Loucy (cell line): ENCODE results near the gene CEP290.

ENCODE experiments used
- H2AFZ ChIP-seq: fragments of 200-600 bp; sonication (generic); 2 replicates; pipeline ENCODE4 v1.6.0; 2016; ENCODE audit warnings: antibody characterized with exemption, mild to moderate bottlenecking, low read length, moderate library complexity
- H3F3A ChIP-seq: fragments of 200-600 bp; 2 replicates; pipeline ENCODE4 v1.6.0; 2016; ENCODE audit warnings: antibody characterized with exemption, low read depth, mild to moderate bottlenecking
- H3K27me3 ChIP-seq: fragments of 200-600 bp; sonication (generic); 2 replicates; pipeline ENCODE4 v1.6.1; 2014; ENCODE audit warnings: low read length, mild to moderate bottlenecking; ENCODE audit not compliant: insufficient read depth, poor library complexity, severe bottlenecking
- H3K36me3 ChIP-seq: fragments of 200-600 bp; sonication (generic); 2 replicates; pipeline ENCODE4 v1.6.1; 2016; ENCODE audit warnings: low read length; ENCODE audit not compliant: insufficient read depth
- H3K4me1 ChIP-seq: fragments of 200-600 bp; sonication (generic); 2 replicates; pipeline ENCODE4 v1.5.1; 2014; ENCODE audit warnings: low read length, mild to moderate bottlenecking; ENCODE audit not compliant: insufficient read depth, poor library complexity, severe bottlenecking
- H3K4me2 ChIP-seq: fragments of 200-600 bp; sonication (generic); 2 replicates; pipeline ENCODE4 v1.6.0; 2014; ENCODE audit warnings: antibody characterized with exemption, low read length, low read depth, mild to moderate bottlenecking; ENCODE audit not compliant: poor library complexity, severe bottlenecking
- H3K4me3 ChIP-seq: fragments of 200-600 bp; sonication (generic); 2 replicates; pipeline ENCODE4 v1.5.1; 2014; ENCODE audit warnings: low read length, mild to moderate bottlenecking, mixed read lengths; ENCODE audit not compliant: poor library complexity, severe bottlenecking
- H3K79me2 ChIP-seq: fragments of 200-600 bp; sonication (generic); 2 replicates; pipeline ENCODE4 v1.6.1; 2014; ENCODE audit warnings: low read length; ENCODE audit not compliant: insufficient read depth
- H3K9ac ChIP-seq: fragments of 200-600 bp; sonication (generic); 2 replicates; pipeline ENCODE4 v1.6.0; 2014; ENCODE audit warnings: mild to moderate bottlenecking, low read depth, low read length, moderate library complexity; ENCODE audit not compliant: poor library complexity, severe bottlenecking
- H3K9me2 ChIP-seq: fragments of 200-600 bp; sonication (generic); replicated peaks from 2 replicates; pipeline ENCODE4 v1.6.1; 2016; ENCODE audit warnings: low read depth, low read length, mixed read lengths
- H3K9me3 ChIP-seq: fragments of 200-600 bp; sonication (generic); 2 replicates; pipeline ENCODE4 v1.6.1; 2014; ENCODE audit warnings: mild to moderate bottlenecking, antibody characterized with exemption, low read length, low read depth; ENCODE audit not compliant: insufficient read depth
- H4K20me1 ChIP-seq: fragments of 200-600 bp; sonication (generic); 2 replicates; pipeline ENCODE4 v1.6.0; 2014; ENCODE audit warnings: antibody characterized with exemption, low read length, mild to moderate bottlenecking; ENCODE audit not compliant: insufficient read depth, poor library complexity, severe bottlenecking
- CTCF ChIP-seq: fragments of 200-600 bp; sonication (generic); conservative IDR thresholded peaks from 2 replicates; pipeline ENCODE4 v1.5.1; 2014; ENCODE audit warnings: mild to moderate bottlenecking, antibody characterized with exemption, low read length
- EZH2phosphoT487 ChIP-seq: fragments of 200-600 bp; IDR thresholded peaks from 2 replicates; pipeline ENCODE4 v1.6.1; 2018; ENCODE audit warnings: antibody characterized with exemption, mild to moderate bottlenecking, moderate library complexity, borderline replicate concordance

CEP290 gene

GRCh38 chr12:88153959-88154358 is 12.1 kb upstream of the CEP290 start:
- no peaks in the 10 kb centered on the region for H4K20me1 ChIP-seq
- H3K4me1 ChIP-seq = no peaks in the 10 kb centered on the region
- no peak overlapping the region for H2AFZ ChIP-seq
- TF ChIP-seq EZH2phosphoT487 (no peak), CTCF (peak; percentile 47)
- no peaks in the 10 kb centered on the region for H3K79me2 ChIP-seq
- H3K9ac ChIP-seq = no peak overlapping the region
- H3K9me2 ChIP-seq = no peaks in the 10 kb centered on the region
- no peaks in the 10 kb centered on the region for H3K36me3 ChIP-seq
- H3K4me3 ChIP-seq = no peak overlapping the region
- no peaks in the 10 kb centered on the region; the same call in 1 of the 2 replicates for H3F3A ChIP-seq
- no peak overlapping the region for H3K4me2 ChIP-seq
- H3K9me3 ChIP-seq = no peaks in the 10 kb centered on the region
- H3K27me3 ChIP-seq = no peaks in the 10 kb centered on the region

- Histone ChIP-seq H3K9me3 (no peaks in the 10 kb centered on the region), H3K4me1 (peaks cover 21% of the 10 kb centered on the region), H3K9ac (no peak overlapping the region), H2AFZ (no peak overlapping the region), H3K36me3 (no peaks in the 10 kb centered on the region), H3K4me2 (no peak overlapping the region), H3K4me3 (no peak overlapping the region), H3F3A (no peaks in the 10 kb centered on the region; the same call in 1 of the 2 replicates), H4K20me1 (no peaks in the 10 kb centered on the region), H3K27me3 (no peaks in the 10 kb centered on the region), H3K9me2 (no peaks in the 10 kb centered on the region), H3K79me2 (0 out of 2 replicates have a peak, but pooled peaks cover 5% of the 10 kb centered on the region)
- no peak for TF ChIP-seq CTCF
- TF ChIP-seq EZH2phosphoT487 = no peak
Observed at GRCh38 chr12:88150063-88150462, 8.2 kb upstream of the CEP290 start.

GRCh38 chr12:88145567-88146505 is 3.9 kb upstream of the CEP290 start:
- H3K4me2 ChIP-seq = peak overlapping the region; percentile 92
- H3K9me2 ChIP-seq = no peaks in the 10 kb centered on the region
- H3K4me3 ChIP-seq = peak overlapping the region; percentile 19
- H3K9ac ChIP-seq = peak overlapping the region; percentile 24
- H3K36me3 ChIP-seq = no peaks in the 10 kb centered on the region
- TF ChIP-seq EZH2phosphoT487 = no peak
- TF ChIP-seq CTCF = no peak
- no peaks in the 10 kb centered on the region for H3F3A ChIP-seq
- peaks cover 51% of the 10 kb centered on the region for H3K4me1 ChIP-seq
- peaks cover 31% of the 10 kb centered on the region; the same call in 1 of the 2 replicates for H3K79me2 ChIP-seq
- no peaks in the 10 kb centered on the region for H4K20me1 ChIP-seq
- H3K9me3 ChIP-seq = no peaks in the 10 kb centered on the region
- no peak overlapping the region for H2AFZ ChIP-seq
- no peaks in the 10 kb centered on the region for H3K27me3 ChIP-seq
